Stimulated activated CD8-positive, alpha-beta memory T cell treated with anti-CD3 and anti-CD28 coated beads, Interleukin-7, amount 100 ng/mL, for 1 hour (primary cell): ENCODE data around the gene ESD.
A peak's percentile ranks its signal among the peaks of the same experiment; 100 is the strongest.
"Not testable (repeated sequence)": the region's sequence is repeated elsewhere in the genome, so short reads cannot be mapped to it uniquely, and the experiment has no call there.

Experiments used
- DNase-seq, 2 donors: peaks; one replicate each; pipeline ENCODE4 v3.0.0-alpha.2; 2020; ENCODE audit warnings: low read depth in 2 of 2

ESD gene, protein sequence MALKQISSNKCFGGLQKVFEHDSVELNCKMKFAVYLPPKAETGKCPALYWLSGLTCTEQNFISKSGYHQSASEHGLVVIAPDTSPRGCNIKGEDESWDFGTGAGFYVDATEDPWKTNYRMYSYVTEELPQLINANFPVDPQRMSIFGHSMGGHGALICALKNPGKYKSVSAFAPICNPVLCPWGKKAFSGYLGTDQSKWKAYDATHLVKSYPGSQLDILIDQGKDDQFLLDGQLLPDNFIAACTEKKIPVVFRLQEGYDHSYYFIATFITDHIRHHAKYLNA

DNA sequence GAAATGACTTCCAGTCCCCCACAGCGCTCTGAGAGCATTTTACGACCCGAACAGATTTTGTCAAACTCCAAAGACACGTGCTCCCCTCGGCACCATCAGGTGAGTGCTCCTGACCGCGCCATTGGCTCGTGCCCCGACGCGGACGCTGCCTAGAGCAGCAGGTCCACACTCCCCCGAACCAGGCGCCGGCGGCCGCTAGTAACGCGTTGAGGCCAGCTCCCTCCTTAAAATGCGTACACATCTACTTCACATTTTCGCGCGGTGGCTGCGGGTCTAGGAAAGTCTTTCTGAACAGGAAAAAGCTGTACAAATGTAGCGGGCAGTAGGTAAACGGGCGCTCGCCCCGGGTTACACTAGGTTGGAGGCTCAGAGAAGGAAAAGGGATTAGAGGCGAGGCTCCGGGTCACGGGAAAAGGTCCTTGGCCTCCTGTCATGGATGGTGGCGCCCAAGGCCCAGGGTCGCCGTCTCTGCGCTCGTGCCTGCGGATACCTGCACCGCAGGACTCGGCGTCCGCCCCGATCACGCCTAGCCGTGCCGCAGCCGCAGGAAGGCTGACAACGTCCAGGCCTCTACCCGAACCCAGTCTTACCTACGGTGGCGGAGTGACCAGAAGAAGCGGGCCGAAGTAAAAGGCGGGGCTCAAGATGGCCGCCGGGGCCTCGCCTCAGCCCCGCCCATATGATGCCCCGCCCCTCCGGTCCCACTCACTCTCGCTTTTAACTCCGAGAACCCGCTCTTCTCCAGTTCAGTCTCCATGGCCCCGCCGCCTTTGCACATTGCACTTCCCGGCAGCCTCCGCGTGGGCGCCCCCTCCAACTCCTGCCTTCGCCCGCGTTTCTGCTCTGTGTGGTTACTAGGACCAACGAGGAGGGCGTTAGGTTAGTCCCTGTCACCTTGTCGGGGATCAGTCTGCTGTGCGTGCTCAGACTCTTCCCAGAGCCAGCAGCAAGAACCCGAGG is at the start of gene ESD:
ESD (minus strand) TSS at position 647 of the 960 bp plus-strand sequence. CDS start 5,748 bp downstream, outside the sequence.
- peak; percentile 79 to 84 for DNase-seq

DNA sequence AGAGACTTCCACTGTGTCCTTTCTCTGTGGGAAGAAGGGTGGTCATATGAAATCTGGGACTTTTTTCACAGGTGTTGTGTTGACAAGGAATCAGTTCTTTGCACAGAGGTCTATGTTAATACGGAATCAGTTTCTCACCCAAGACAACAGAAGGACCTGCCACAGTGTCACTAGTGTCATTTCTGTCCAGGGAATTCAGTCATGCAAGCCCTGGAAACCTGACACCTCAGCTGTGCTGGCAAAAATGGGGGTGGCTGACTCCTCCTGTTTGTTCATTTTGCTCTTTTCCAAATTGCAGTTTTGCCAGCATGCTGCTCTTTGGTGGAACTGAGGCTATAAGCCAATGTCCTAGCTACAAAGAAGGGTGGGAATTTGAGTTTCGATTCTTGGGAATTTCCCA is 49.8 kb upstream of the ESD start:
- no peak for DNase-seq

DNA sequence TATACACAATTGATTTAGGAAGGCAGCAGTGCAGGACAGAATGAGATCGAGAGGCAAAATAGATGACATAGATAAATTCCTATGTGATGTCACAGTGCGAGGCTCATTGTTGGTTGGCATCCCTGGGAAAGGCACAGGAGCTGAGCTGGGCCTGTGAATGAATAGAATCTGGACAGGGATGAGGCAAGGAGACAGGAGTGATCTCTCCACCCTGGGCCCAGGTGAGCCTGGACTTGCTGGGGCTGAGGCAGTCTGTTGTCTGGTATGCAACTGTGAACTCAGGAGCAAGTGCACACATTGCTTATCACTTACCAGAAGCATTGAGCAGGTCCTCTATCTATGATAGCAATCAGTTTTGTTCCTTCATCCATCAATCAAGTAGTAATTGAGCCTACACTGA is 48.2 kb upstream of the ESD start:
- DNase-seq = no peak

DNA sequence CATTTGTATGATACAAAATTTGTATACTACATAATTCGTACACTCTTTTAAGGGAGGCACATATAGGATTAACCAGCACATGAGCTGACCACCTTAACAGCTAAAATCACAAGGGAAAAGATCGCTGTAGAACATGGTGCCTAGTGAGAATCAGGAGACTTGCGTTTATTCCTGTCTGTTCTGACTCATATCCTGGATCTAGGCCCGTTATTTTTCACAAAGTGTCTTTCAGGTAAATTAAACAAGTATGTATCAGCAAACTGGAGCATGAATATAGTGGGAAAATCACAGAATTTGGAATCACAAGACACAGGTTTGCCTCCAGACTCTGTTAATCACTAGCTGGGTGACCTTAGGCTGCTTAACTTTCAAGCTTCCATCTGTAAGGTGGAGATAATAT is 47.5 kb upstream of the ESD start:
- DNase-seq = no peak

DNA sequence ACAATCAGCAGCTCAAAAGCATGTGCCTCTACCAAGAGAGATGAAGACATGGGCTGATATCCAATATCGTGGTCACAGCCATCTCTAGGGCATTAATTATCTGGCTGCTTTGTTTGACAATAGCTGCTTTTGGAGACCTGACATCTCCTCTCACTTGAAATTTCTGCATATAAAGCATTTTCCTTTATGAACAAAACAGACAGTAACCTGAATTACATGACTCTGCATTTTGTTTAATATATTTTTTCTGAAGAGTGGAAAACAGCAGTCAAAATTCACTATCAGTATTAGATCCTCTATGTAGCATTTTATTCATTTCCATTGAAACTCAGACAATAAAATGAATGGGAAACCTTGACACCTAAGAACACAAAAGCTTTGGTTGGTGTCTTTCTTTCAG is 42.4 kb upstream of the ESD start:
- no peak for DNase-seq

DNA sequence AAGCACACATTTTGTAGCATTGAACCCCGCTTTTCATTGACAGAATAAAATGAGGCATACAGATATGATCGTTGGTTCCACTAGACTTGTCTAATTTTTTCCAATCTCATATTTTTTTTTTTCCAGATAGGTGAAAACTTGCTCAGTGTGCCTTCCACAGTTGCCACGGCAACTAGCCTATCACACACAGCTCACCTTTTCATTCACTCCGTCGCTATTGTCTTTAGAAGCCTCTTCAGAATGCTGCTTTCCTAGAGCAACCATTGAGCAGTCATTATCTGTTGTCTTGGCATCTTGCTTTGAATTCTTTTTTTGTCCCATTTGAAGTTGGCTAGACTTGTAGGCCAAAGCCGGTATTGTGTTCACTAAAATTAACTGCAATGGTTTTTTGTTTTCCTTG is 37.7 kb upstream of the ESD start:
- DNase-seq = no peak

DNA sequence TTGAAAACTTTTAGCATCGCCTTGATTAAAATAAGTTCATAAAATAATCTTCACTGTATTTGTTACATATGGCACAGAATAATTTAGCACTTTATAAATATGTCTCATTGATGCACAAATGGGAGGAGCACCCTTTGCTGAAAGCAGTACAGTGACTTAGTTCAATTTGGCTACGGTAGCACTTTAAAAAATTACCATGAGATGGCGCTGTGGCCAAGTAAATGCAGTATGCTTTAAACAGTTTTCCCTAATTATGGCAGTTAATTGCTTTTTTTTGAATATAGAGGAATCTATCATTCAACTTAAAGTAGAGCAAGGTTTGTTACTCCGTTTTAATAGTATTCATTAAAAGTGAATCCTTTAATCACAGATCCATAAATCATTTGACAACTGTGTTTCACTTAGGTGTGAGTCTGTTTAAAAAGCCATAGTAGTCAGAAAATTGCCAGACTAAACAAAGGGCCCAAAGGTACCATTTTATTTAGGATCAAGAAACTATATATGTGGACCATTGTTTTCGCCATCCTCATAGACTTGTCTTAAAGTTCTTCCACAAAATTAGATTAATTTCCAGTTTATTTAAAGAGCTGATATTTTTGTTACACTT is 34.7 kb upstream of the ESD start:
- peak in 1 of 2 donors; percentile 4 for DNase-seq

DNA sequence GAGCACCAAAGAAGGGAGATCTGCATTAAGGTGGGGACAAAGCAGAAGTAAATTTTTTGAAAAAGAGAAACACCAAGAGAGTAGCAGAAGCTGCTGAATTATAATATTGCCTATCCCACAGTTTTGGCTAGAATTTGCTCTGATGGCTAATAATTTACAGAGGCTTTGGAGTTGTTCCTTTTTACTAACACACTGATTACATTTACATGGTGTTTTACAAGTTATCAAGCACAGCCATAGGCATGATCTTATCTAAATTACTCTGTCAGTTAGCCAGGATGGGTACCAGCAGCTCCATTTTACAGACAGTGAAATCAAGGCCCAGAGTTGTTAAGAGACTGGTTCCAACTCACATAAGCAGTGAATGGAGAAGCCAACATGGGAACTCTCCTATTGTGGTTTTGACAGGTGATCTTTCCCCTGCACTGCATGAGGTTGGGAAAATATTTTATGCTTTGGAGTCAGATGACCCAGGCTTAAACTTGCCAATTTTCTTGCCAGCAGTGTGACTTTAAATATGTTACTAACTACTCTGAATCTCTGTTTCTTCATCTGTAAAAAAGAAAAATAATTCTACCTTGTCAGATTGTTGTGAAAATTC is 33.5 kb upstream of the ESD start:
- no peak for DNase-seq

DNA sequence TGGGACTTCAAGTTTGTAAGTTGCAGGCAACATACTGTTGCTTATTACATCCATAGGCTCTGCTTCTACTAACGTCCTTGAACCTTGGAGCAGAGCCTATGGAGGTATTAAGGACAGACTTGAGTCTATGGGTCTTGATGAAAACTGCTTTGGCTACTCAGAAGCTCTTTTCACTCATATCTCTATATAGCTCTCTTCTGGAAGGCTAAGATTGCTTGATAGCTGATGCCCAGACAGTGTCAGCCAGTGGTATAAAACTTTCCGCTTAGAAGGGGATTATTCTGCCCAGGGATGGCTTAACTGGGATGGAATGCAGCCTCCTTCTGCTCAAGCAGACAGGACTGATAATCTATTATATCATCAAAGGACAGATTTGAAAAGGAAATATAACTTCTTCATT is 25.6 kb upstream of the ESD start:
- DNase-seq = no peak

DNA sequence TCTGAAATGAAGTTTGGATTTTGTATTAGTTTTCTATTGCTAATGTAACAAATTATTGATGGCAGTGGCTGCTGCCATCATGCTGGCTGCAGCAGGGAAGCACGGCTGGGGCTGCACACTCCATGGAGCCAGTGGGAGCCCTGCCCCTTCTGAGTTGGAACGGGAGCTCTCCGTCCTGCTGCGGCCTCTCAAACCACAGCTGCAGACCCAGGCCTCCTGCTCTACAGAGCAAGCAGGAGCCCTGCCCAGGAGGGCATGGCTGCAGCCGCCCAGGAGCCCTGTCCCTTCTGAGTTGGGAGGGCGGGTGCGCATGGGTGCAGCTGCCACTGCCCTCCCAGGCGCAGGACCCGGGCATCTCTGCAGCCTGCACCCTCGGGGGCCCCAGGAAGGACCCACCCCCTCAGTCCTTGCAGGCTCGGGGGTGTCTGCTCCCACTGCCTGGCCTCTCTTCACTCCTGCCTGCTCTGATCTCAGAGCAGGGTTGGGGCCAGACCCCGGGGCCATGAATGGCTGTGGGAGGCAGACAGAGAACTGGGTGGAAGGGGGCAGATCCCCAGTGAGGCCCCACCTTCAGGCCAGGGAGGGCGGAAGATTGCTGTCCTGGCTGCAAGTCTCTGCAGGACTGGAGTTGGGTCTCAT is 21.0 kb upstream of the ESD start:
- no peak for DNase-seq

DNA sequence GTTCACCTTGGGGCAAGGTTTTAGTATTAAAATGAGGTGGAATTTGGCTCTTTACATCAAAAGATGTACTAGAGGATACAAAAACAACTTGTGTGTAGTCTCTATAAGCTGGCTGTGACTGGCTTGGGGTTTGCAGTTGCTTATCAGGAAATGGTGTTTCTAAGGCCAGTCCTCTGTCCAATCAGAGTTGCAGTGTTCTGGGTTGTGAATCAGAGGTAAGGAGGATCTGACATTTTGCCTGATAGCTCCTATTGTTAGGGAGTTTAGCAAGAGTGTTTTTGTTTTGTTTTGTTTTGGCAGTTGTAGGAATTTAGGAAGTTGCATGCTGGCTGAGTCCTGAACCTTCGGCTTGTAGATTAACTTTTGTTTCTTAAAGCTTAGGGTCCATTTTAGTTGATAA is 20.1 kb upstream of the ESD start:
- no peak for DNase-seq

DNA sequence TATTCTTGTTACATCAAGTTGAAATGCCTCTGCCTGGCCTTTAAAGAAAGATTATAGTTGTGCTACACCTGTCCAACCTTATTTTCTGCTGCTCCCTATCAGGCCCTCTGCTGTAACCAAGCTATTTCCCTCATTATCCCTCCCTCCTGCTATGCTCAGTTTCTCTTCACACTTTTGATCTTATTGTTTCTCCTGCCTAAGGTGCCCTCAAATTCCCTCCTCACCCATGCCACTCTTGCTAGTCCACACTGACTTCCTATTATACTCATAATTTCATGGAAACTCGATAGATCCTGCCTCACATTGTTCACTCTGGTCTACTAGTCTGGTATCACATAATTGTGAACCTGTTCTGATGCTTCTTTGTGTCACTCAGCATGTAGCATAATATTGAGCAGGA is 19.4 kb upstream of the ESD start:
- DNase-seq = no peak

DNA sequence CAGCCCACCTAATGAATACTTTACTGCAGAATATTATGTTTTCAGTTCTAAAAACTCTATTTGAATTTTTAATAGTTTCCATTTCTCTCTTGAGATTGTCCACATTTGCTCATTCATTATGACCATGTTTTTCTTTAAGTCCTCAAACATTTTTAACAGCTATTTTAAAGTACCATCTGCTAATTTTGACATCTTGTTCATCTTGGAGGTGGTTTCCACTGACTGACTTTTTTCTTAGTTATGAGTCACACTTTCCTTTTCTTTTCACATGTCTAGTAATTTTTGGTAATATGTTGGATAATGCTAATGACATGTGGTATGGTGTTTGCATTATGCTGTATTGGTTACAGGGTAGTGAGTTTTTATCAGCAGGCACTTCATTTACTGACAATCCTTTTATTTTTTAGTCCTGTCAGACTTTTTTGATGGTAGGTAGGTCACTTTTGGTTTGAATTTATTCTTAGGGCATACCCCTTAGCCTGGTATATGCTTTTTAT is 15.4 kb upstream of the ESD start:
- no peak for DNase-seq

DNA sequence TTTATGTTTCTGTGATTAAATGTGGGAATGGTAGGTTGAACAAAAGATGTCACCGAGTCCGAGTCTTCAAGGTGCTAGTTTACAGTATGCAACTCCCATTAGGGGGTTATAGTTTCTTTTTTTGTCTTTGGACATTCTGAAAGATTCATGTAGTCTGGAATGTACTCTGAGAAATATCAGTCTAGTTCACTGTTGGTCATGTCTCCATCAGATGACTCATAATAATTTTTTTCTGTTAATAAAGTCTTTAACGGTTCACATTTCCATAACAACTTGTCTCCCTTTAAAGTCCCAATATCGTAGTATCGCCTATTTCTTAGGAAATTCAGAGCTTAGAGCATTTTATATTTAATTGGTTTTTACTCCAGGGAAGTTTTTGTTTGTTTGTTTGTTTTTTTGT is 13.5 kb upstream of the ESD start:
- no peak for DNase-seq

DNA sequence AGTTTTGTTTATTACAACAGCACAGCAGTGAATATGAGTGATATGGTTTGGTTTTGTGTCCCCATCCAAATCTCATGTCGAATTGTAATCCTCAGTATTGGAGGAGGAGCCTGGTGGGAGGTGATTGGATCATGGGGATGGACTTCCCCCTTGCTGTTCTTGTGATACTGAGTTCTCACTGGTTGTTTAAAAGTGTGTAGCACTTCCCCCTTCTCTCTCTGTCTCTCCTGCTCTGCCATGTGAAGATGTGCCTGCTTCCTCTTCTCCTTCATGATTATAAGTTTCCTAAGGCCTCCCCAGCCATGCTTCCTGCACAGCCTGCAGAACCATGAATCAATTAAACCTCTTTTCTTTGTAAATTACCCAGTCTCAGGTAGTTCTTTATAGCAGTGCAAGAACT is 8.0 kb upstream of the ESD start:
- not testable (repeated sequence) for DNase-seq

DNA sequence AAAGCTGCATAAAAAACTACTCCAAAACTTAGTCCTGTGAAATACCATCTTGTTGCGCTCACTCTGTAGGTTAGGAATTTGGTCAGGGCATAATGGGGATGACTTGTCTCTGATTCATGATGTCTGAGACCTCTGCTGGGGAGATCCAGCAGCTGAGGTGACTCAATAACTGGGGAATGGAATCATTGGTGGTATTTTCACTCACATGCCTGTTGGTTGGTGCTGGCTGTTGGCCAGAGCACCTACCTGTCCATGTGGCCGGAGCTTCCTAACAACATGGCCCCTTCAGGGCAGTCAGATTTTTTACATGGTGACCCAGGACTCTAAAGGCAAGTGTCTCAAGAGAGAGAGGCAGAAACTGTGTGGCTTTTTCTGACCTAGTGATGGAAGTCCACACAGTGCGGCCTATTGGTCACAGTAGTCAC is 7.4 kb upstream of the ESD start:
- no peak for DNase-seq

DNA sequence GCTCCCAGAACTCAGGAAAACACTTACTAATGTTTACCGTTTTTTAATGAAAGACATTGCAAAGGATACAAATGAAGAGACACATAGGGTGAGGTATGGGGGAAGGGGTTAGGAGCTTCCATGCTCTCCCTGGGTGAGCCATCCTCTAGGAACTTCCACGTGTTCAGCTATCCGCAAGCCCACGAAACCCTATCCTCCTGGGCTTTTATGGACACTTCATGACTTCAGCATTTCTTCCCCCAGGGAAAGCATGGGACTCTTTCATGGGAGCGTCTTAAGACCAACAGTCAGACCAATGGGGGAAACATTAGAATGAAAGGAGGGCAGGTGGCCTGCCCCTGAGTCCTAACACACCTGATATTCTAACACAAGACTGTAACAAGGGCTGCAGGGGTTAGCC is 6.6 kb upstream of the ESD start:
- DNase-seq = no peak

DNA sequence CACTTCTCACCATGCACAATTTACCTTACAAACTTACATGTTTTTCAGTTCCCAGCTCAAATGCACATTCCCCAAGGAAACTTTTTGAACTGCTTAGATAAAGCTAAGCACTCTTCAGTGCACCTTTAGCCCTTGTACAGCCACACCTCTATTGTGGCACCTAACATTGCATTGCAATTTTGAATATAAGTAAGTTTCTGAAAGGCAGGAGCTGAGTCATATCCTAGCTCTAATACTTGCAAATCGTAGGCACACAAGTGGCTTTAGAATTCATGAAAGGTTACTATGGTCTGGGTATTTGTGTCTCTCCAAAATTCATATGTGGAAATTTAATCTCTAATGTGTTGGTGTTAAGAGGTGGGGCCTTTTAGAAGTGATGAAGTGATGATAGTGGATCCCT is 4.9 kb upstream of the ESD start:
- no peak for DNase-seq

DNA sequence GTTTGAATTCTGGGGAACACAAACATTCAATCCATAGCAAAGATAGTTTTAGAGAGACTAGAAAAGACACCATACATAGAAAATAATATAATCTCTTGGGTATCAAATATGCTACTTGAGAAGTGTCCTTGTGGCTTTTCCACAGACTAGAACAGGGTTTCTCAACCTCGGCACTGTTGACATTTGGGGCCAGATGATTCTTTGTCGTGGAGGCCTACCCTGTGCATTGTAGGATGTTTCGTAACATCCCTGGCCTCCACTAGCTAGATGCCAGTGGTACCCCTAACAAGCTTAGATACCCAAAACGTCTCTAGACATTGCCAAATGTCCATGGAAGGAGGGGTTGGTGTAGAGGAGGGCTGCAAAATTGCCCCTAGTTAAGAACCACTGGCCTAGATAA is 2.2 kb upstream of the ESD start:
- DNase-seq = no peak

DNA sequence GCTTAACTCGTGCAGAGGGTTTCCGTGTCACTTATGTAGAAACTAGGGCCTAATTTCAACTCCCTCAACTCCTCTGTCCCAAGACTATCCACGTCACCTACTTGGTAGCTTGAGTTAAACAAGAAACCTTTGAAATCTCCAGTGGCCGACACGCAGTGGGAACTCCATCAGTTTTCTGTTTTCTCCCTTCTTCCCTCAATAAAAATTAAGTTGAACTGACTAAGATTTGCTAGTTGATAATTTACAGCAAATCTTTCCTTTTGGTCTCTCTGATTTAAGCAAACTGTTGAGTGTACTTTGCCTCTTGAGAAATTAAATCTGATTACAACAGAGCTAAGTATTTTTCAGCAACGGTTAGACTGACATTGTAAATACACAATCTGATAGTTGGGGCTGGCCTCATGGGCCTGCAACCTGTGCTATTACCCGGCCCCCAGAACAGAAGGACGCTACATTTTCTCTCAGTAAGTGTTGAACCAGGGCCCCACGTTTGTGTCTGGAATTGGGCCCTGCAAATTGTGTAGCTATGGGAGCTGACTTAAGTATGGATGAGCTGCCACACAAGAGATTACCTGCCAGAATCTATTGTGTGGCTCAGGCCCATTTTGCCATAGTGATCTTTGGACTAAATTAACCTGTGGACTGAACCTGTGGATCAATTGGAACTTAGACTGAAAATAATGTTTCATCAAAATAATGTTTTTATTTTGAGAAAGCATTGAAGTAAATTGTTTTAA is 708 bp upstream of the ESD start:
- DNase-seq = no peak

DNA sequence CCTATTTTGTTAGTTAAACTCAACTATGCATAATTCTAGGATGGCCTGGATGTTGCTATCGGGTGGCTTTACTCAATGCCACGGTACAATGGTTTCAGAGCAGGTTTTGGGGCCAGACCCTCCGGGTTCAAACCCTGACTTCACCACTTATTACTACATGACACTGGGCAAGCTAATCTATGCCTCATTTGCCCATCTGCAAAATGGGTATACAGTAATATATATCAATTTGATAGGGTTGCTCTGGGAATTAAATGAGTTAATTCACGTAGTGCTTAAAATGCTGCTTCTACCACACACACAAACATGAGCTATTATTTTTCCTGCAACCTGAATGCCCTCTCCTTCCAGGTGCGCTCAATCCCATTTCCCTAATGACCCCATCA is 839 bp downstream of the ESD start:
- DNase-seq = no peak
